ENCODE measurements around the gene TTYH2.

GRCh38 chr17:74260525-74260850, 47.1 kb downstream of the TTYH2 start:
- no peak for TF ChIP-seq POLR2A (IDR thresholded peaks at IDR 0.05)
- TF ChIP-seq, protein P1, sequence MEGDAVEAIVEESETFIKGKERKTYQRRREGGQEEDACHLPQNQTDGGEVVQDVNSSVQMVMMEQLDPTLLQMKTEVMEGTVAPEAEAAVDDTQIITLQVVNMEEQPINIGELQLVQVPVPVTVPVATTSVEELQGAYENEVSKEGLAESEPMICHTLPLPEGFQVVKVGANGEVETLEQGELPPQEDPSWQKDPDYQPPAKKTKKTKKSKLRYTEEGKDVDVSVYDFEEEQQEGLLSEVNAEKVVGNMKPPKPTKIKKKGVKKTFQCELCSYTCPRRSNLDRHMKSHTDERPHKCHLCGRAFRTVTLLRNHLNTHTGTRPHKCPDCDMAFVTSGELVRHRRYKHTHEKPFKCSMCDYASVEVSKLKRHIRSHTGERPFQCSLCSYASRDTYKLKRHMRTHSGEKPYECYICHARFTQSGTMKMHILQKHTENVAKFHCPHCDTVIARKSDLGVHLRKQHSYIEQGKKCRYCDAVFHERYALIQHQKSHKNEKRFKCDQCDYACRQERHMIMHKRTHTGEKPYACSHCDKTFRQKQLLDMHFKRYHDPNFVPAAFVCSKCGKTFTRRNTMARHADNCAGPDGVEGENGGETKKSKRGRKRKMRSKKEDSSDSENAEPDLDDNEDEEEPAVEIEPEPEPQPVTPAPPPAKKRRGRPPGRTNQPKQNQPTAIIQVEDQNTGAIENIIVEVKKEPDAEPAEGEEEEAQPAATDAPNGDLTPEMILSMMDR (IDR thresholded peaks at IDR 0.05) = no peak
- no peak for TF ChIP-seq POLR2AphosphoS5 (IDR thresholded peaks at IDR 0.05)
